Sigmoid colon (tissue), 4 donors: ENCODE results near the gene ZNF410.

ENCODE experiments used
- EP300 ChIP-seq, 4 donors: sonication (generic); formaldehyde crosslinking; IDR thresholded peaks; one replicate each; pipeline ENCODE4 v1.6.1; 2017; ENCODE audit warnings: antibody characterized with exemption in 4 of 4
- POLR2A ChIP-seq, 2 donors: fragments of 450-650 bp; IDR thresholded peaks; one replicate each; pipeline ENCODE4 v1.6.1; 2016; ENCODE audit warnings: antibody characterized with exemption in 2 of 2, mild to moderate bottlenecking in 2 of 2, moderate library complexity in 2 of 2
- POLR2AphosphoS5 ChIP-seq, 4 donors: sonication (generic); formaldehyde crosslinking; IDR thresholded peaks; one replicate each; pipeline ENCODE4 v1.6.1; 2017; ENCODE audit warnings: antibody characterized with exemption in 4 of 4
- TF ChIP-seq, protein P1 (sequence below), 4 experiments: fragments of 450-650 bp in 3 of 4; fragments of 200-600 bp in 1 of 4; IDR thresholded peaks; one replicate each; pipeline ENCODE4 v1.5.1; 2016 to 2019; ENCODE audit warnings: antibody characterized with exemption in 4 of 4, mild to moderate bottlenecking in 3 of 4, moderate library complexity in 2 of 4

DNA sequence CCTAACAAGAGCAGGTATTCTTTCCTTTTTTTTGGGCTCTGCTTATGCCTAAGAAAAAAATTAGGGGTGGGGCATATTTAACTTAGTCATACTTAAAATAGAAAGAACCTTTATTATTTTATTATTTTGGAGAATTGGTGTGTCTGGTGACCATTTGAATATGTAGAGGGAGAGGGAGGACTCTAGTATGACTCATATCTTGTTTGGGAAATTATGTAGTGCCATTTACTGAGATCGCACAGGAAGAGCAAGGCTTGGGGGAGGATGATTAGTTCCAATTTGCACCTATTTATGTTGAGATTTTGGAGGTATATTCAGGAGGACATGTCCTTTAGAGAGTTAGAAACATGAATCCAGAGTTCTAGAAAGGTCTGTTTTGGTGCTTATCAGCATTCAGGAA, 9.9 kb downstream of the ZNF410 start:
- TF ChIP-seq, protein P1, sequence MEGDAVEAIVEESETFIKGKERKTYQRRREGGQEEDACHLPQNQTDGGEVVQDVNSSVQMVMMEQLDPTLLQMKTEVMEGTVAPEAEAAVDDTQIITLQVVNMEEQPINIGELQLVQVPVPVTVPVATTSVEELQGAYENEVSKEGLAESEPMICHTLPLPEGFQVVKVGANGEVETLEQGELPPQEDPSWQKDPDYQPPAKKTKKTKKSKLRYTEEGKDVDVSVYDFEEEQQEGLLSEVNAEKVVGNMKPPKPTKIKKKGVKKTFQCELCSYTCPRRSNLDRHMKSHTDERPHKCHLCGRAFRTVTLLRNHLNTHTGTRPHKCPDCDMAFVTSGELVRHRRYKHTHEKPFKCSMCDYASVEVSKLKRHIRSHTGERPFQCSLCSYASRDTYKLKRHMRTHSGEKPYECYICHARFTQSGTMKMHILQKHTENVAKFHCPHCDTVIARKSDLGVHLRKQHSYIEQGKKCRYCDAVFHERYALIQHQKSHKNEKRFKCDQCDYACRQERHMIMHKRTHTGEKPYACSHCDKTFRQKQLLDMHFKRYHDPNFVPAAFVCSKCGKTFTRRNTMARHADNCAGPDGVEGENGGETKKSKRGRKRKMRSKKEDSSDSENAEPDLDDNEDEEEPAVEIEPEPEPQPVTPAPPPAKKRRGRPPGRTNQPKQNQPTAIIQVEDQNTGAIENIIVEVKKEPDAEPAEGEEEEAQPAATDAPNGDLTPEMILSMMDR (IDR thresholded peaks at IDR 0.05) = no peak
- TF ChIP-seq POLR2AphosphoS5 (IDR thresholded peaks at IDR 0.05) (no peak), POLR2A (IDR thresholded peaks at IDR 0.05) (no peak), EP300 (IDR thresholded peaks at IDR 0.05) (no peak)
